Astrocyte of the cerebellum (primary cell): ENCODE measurements around the gene NES.

Experiments
- DNase-seq: peaks from one replicate; pipeline ENCODE4 v3.0.0-alpha.2; 2011; ENCODE audit warnings: low read depth
- H3K4me3 ChIP-seq: 2 replicates; pipeline ENCODE4 v1.5.1; 2011; ENCODE audit warnings: mild to moderate bottlenecking, low read depth, low read length, moderate library complexity
- CTCF ChIP-seq: IDR thresholded peaks from 2 replicates; pipeline ENCODE4 v1.5.1; 2012; ENCODE audit warnings: low read length, low read depth, moderate library complexity, mild to moderate bottlenecking; ENCODE audit errors: missing control alignments
- in situ Hi-C: cut with HindIII; loops from 2 replicates; pipeline ENCODE4 v1.10.0; 2017; ENCODE audit warnings: low sequenced_read_pairs

The NES gene

GRCh38 chr1:156663178-156663577 lies 14.0 kb downstream of the NES start:
- no peak overlapping the region for H3K4me3 ChIP-seq
- TF ChIP-seq CTCF: no peak
- no peak for DNase-seq
- in situ Hi-C loops: no loop called here

- no peak for DNase-seq
- H3K4me3 ChIP-seq: no peak overlapping the region
- in situ Hi-C loops: no loop called here
- TF ChIP-seq CTCF: no peak
Measured at GRCh38 chr1:156662800-156663055, 14.5 kb downstream of the NES start.

- H3K4me3 ChIP-seq: no peak overlapping the region
- no peak for DNase-seq
- TF ChIP-seq CTCF: no peak
- in situ Hi-C loops: no loop called here
Measured at GRCh38 chr1:156662005-156662799, 15.0 kb downstream of the NES start.

- TF ChIP-seq CTCF: no peak
- in situ Hi-C loops: no loop called here
- no peak overlapping the region for H3K4me3 ChIP-seq
Measured at GRCh38 chr1:156660752-156661112, 16.5 kb downstream of the NES start.

GRCh38 chr1:156659988-156660751 lies 17.0 kb downstream of the NES start:
- TF ChIP-seq CTCF: peak; percentile 99
- DNase-seq: peak; percentile 86
- no peak overlapping the region for H3K4me3 ChIP-seq
- in situ Hi-C loops: no loop called here

More at GRCh38 chr1:156660752-156661112, 16.5 kb downstream of the NES start:
- no peak for DNase-seq

GRCh38 chr1:156659661-156659987 lies 17.6 kb downstream of the NES start:
- in situ Hi-C loops: no loop called here
- no peak for DNase-seq
- TF ChIP-seq CTCF: no peak
- H3K4me3 ChIP-seq: no peak overlapping the region
